DLD1 (cell line): ENCODE data around the gene ULK3.
"Not testable (repeated sequence)": the region's sequence is repeated elsewhere in the genome, so short reads cannot be mapped to it uniquely, and the experiment has no call there.

Experiments
- in situ Hi-C: cut with HindIII; loops from 2 replicates; pipeline ENCODE4 v1.10.0; 2017; ENCODE audit warnings: low sequenced_read_pairs

Gene ULK3, protein sequence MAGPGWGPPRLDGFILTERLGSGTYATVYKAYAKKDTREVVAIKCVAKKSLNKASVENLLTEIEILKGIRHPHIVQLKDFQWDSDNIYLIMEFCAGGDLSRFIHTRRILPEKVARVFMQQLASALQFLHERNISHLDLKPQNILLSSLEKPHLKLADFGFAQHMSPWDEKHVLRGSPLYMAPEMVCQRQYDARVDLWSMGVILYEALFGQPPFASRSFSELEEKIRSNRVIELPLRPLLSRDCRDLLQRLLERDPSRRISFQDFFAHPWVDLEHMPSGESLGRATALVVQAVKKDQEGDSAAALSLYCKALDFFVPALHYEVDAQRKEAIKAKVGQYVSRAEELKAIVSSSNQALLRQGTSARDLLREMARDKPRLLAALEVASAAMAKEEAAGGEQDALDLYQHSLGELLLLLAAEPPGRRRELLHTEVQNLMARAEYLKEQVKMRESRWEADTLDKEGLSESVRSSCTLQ

DNA sequence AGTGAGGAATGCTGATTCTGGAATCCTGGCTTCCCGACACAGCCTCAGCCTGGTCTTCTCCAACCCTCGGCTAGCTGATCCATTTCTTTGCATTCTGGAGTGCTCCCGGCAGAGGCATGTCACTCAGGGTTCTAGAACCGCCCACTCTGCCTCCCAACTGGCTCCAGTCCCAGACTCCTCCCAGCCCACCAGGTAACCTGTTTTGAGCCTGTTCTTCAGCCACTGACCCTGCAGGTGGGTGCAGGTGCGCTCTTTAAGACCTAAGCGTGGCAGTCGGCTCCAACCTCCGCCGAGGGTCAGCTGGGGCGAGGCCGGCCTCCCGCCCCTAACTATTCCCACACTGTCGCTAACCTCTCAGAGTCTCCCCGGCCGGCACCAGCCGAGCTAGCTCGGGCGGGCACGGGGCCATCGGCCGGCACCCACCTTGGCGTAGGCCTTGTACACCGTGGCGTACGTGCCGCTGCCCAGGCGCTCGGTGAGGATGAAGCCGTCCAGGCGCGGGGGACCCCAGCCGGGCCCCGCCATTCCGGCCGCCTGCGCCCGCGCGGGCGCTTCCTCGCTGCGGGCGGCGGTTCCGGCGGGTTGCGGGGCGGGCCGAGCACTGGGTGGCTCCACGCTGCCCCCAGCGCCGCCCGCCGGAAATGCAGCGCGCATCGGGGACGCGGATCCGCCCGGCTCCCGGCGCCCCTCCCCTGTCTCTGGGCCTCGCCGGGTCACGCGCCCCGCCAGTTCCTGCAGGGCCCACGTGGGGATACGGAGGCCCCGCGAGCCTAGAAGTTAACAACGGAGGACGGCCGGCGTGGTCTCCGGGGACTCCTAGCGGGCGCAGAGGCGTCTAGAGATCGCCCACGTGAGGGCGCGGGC, at the start of gene ULK3:
ULK3 (minus strand) TSS at position 576 of the 864 bp plus-strand sequence; CDS start at position 525, 51 bp downstream.
- in situ Hi-C loops, result no loop called here

DNA sequence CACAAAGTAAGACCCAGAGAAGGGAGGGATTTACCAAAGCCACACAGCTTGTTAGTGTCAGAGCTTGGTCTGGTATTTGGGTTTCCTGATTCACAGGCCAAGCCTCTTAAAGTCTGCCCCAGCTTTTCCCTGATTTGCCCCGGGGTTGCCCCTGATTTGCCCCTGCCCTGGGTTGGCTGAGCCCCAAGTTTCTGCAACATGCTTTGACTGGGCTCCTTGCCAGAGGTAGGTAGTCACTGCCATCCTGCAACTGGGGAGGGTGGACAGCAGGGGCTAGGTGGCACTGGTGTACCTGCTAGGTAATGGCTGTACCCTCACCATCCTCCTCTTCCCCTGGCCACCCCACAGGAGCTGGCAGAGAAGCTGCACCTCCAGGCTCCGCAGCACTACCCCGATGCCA, 49.4 kb upstream of the ULK3 start:
- in situ Hi-C loops, result no loop called here

- in situ Hi-C loops, result no loop called here
Observed at GRCh38 chr15:74891469-74891868, 48.5 kb upstream of the ULK3 start.

- in situ Hi-C loops, result no loop called here
Observed at GRCh38 chr15:74890665-74890960, 47.7 kb upstream of the ULK3 start.

- in situ Hi-C loops, result no loop called here
Observed at GRCh38 chr15:74889883-74890664, 47.1 kb upstream of the ULK3 start, which contains the start of gene MPI. TSS of gene MPI (plus strand) at chr15:74890042. CDS start at chr15:74890074, 32 bp downstream.

GRCh38 chr15:74889390-74889882, 46.5 kb upstream of the ULK3 start:
- in situ Hi-C loops, result no loop called here

- in situ Hi-C loops, result no loop called here
Observed at GRCh38 chr15:74888716-74889115, 45.8 kb upstream of the ULK3 start.

- in situ Hi-C loops, result not testable (repeated sequence)
Observed at GRCh38 chr15:74887537-74888193, 44.7 kb upstream of the ULK3 start.

DNA sequence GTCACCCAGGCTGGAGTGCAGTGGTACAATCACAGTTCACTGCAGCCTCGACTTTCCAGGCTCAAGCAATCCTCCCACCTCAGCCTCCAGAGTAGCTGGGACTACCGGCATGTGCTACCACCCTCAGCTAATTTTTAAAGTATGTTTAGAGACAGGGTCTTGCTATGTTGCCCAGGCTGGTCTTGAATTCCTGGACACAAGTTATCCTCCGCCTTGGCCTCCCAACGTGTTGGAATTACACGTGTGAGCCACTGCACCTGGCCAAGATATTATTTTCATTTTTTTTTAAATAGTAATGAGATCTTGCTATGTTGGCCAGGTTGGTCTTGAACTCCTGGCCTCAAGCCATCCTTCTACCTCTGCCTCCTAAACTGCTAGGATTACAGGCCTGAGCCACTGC, 42.5 kb upstream of the ULK3 start:
- in situ Hi-C loops, result no loop called here

DNA sequence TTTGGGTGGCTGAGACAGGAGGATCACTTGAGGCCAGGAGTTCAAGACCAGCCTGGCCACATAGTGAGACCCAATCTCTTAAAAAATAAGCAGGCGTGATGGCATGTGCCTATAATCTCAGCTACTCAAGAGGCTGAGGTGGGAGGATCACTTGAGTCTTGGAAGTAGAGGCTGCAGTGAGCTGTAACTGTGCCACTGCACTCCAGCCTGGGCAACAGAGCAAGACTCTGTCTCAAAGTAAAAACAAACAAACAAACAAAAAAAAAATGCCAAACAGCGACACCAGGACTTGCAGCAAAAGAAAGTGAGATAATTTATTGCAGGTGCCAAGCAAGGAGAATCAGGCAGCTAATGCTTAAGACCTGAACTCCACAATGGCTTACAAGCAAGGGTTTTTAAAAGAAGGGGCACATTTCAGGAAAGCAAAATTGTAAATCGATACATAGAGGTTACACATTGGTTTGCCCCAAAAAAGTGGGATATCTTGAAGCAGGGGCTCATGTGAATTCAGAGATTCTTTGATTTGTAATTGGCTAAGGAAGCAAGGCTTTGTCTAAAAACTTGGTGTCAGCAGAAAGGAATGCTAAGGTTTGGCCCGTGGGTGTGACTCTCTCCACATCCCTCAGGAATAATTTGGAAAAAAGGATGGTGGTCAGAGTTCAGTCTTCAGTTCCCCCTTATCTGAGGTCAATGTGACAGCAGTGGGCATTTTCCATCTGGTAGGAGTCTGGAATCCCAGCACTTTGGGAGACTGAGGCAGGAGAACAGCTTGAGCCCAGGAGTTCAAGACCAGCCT, 41.7 kb upstream of the ULK3 start:
- in situ Hi-C loops, result no loop called here

DNA sequence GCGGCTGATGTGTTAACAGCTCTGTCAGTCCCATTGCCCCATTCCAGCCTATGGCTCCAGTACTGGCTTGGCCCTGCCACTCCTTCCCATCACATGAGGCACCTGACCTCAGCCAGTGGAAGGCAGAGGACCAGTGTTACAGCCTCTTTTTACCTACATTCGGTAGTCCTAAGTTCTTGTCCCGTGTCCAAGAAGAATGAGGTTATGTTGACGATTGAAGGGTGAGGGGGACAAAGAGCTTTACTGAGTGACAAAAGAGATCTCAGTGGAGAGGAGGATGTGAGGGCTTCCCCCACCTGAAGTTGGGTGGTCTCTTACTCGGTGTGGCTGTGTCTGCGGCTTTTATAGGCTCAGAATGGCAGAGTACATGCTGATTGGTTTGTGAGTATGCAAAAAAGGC, 39.6 kb upstream of the ULK3 start:
- in situ Hi-C loops, result no loop called here

DNA sequence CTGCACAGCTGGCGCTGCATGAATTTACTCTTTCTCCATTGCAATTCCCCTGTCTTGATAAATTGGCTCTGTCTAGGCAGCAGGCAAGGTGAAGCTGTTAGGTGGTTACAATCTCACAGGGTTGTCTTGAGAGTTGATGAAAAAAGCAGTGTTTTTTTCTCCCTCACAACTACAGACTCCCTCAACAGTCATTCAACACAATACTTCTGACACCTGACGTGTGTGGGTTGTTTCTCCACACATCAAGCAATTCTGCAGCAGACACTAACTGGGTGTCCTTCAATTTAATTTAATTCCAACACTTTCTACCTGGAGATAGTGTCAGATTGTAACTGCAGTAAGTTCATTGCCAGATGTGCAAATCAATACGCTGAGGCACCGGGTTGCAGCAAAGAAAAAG, 35.3 kb upstream of the ULK3 start:
- in situ Hi-C loops, result no loop called here

DNA sequence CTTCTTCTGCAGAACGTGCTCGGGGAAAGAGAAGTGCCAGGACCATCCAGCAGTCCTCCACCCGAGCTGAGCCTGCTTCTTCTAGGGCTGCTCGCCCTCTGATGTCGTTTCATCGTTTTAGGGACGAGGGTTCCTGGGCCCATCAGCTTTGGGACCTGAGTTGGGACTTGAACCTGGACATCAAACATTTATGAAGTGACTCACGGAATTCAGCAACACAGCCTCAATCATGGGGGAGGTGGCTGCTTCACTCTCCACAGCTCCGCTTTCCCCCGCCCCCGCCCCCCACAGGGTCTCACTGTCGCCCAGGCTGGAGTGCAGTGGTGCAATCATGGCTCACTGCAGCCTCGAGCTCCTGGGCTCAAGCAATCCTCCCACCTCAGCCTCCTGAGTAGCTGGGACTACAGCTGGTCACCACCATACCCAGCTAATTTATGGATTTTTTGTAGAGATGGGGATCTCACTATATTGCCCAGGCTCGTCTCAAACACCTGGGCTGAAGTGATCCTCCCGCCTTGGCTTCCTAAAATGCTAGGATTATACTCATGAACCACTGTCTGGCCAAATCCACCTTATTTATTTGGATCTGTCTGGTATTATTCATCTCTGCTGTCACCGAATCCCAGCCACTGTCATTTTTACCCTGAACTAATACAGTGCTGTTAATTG, 30.9 kb upstream of the ULK3 start:
- in situ Hi-C loops, result no loop called here

GRCh38 chr15:74873036-74873755, 30.2 kb upstream of the ULK3 start, which contains the start of gene SCAMP2:
TSS of gene SCAMP2 (minus strand) at chr15:74873365. CDS start at chr15:74873255, 110 bp downstream.
- in situ Hi-C loops, result no loop called here

DNA sequence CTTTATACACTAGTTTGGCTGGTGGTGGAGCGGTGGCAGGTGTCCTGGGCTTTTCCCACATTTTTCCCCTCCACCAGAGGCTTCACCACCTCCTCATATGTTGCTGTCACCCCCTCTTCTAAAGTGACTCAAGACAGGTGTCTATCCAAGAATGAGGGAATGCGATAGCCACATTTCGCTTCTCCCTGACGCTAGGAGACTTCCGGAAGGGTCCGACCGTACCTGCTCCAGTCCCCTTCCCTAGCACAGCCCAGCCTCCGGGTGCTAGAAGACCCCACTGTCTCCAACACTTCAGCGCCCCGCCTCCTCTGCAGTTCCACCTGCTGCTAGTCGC, 29.7 kb upstream of the ULK3 start:
- in situ Hi-C loops, result no loop called here

GRCh38 chr15:74870436-74871215, 27.7 kb upstream of the ULK3 start:
- in situ Hi-C loops, result no loop called here

- in situ Hi-C loops, result no loop called here
Observed at GRCh38 chr15:74869726-74870407, 26.9 kb upstream of the ULK3 start.
